ENCODE data around the gene DMXL2. TPM values are rescaled to one million over a fixed set of nuclear protein-coding genes. Genes with fewer than 3 reads are reported as not detected.

The DMXL2 gene
- total and polyA plus RNA-seq, 9 of the 15 experiments (the other 6 are each of a cell fraction or from before 2014, with no cell fraction given), result 9.3 to 57.7 (median 30.7) TPM

DNA sequence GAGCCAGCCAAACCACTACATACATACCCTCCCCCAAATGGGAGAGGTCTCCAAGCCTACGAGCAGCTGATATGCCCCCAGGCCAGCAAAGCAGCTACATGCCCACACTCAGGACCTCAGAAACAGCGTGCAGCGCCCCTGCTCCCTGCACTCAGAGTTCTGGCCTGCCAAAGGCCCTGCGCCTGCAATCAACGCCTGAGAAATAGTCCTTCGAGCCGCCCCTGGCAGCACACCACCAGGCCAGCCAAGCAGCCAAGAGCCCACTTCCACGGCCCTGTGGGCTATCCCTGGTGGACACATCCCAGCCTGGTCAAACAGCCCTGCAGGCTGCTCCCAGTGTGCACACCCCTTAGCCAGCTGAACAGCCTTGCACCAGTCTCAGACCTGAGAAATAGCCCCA, 139.1 kb downstream of the DMXL2 start:
- Histone ChIP-seq H2AFZ (ENCODE audit: low read depth, low read length) (no peak overlapping the region), H3K9ac (ENCODE audit: insufficient read depth in 1 of 2, low read depth in 2 of 2, low read length in 2 of 2) (no peak overlapping the region), H3K4me2 (ENCODE audit: insufficient read depth, low read length) (no peak overlapping the region), H3K4me3 (no peak overlapping the region), H3K9me1 (ENCODE audit: control insufficient read depth, insufficient read depth, low read length) (no peaks in the 10 kb centered on the region), H3K27ac (ENCODE audit: extremely low read depth, low read depth, low read length) (no peak overlapping the region), H3K4me1 (replicated peaks in 1 of 2; ENCODE audit: control insufficient read depth in 2 of 2, insufficient read depth in 2 of 2, low read length in 2 of 2) (no peaks in the 10 kb centered on the region), H3K36me3 (ENCODE audit: control insufficient read depth, insufficient read depth, low read length) (peaks cover 48% of the 10 kb centered on the region; the same call in 2 of the 3 replicates), H3K79me2 (ENCODE audit: control insufficient read depth, insufficient read depth, low read length) (no peaks in the 10 kb centered on the region; the same call in 2 of the 3 replicates), H3K9me3 (replicated peaks; ENCODE audit: control insufficient read depth, insufficient read depth, low read depth, low read length) (peaks cover 12% of the 10 kb centered on the region), H3K27me3 (ENCODE audit: control insufficient read depth in 2 of 2, insufficient read depth in 2 of 2, low read length in 2 of 2) (no peaks in the 10 kb centered on the region), H4K20me1 (replicated peaks; ENCODE audit: control insufficient read depth, insufficient read depth, low read length) (no peaks in the 10 kb centered on the region)
- 94% methylated on average over 7 of the region's 8 CpGs for WGBS (ENCODE audit: insufficient coverage, low coverage, missing lambda C conversion rate)
- ChIA-PET POLR2A (no interaction called here), CTCF (ENCODE audit: low intra/inter-chr PET ratio) (no interaction called here)
- BruUV-seq (replicated peaks), result no TSS peak
- DNase-seq (ENCODE audit: extremely low read depth in 1 of 4, low spot score in 3 of 4), result no peak
- no peak for FAIRE-seq
- intact Hi-C loops (cut with micrococcal nuclease), result no loop called here
- no peak for ATAC-seq
- in situ Hi-C loops (cut with MboI), result no loop called here
- TF ChIP-seq ZNF589 (CRISPR knock-in tag; IDR thresholded peaks at IDR 0.05; ENCODE audit: low read depth), result no peak
- no peak for TF ChIP-seq ZZZ3 (IDR thresholded peaks at IDR 0.05)
- TF ChIP-seq FOXA1 (IDR thresholded peaks at IDR 0.05; ENCODE audit: borderline replicate concordance), result no peak
- TF ChIP-seq TCF7L2 (IDR thresholded peaks at IDR 0.05; ENCODE audit: low read depth, low read length), result no peak
- TF ChIP-seq TBL1XR1 (IDR thresholded peaks at IDR 0.05; ENCODE audit: low read length in 2 of 2), result no peak
- no peak for TF ChIP-seq NFRKB (IDR thresholded peaks at IDR 0.05; ENCODE audit: low read depth)
- no peak for TF ChIP-seq SUPT5H (IDR thresholded peaks at IDR 0.05)
- no peak for TF ChIP-seq ELK3 (CRISPR knock-in tag; IDR thresholded peaks at IDR 0.05)
- TF ChIP-seq PATZ1 (CRISPR knock-in tag; IDR thresholded peaks at IDR 0.05; ENCODE audit: borderline replicate concordance), result no peak
- no peak for TF ChIP-seq NEUROD1 (IDR thresholded peaks at IDR 0.05; ENCODE audit: borderline replicate concordance, low read depth, low read length, partially characterized antibody)
- no peak for TF ChIP-seq ZNF3 (CRISPR knock-in tag; IDR thresholded peaks at IDR 0.05)
- no peak for TF ChIP-seq ELF1 (tag; IDR thresholded peaks at IDR 0.05)
- no peak for TF ChIP-seq ZNF512 (tag; IDR thresholded peaks at IDR 0.05)
- TF ChIP-seq ARID4B (CRISPR knock-in tag; IDR thresholded peaks at IDR 0.05), result no peak
